Measurements from ENCODE around the gene CHST15.

Gene CHST15

GRCh38 chr10:124005091-124005490 lies 88.3 kb downstream of the CHST15 start:
- H3K36me3 ChIP-seq (ENCODE audit: control insufficient read depth, insufficient read depth, low read length) = 0 out of 2 replicates have a peak, but pooled peaks cover 2% of the 10 kb centered on the region
- no peaks in the 10 kb centered on the region for H3K27me3 ChIP-seq (ENCODE audit: control insufficient read depth, insufficient read depth, low read length)
- no CpG with 5 or more reads among the region's 10 CpGs for WGBS (ENCODE audit: insufficient coverage, insufficient read length)
- DNase-seq (ENCODE audit: low read depth, low spot score) = no peak
- H3K9me3 ChIP-seq (ENCODE audit: control insufficient read depth, insufficient read depth, low read length) = no peaks in the 10 kb centered on the region
- H3K4me3 ChIP-seq (ENCODE audit: low read length) = no peak overlapping the region; the same call in 1 of the 2 replicates
- H3K4me1 ChIP-seq (ENCODE audit: control insufficient read depth, insufficient read depth, low read length) = no peaks in the 10 kb centered on the region
- H3K27ac ChIP-seq (ENCODE audit: low read length) = no peak overlapping the region

- Histone ChIP-seq H3K9me3 (ENCODE audit: control insufficient read depth, insufficient read depth, low read length) (no peaks in the 10 kb centered on the region), H3K27me3 (ENCODE audit: control insufficient read depth, insufficient read depth, low read length) (no peaks in the 10 kb centered on the region), H3K27ac (ENCODE audit: low read length) (no peak overlapping the region), H3K36me3 (ENCODE audit: control insufficient read depth, insufficient read depth, low read length) (0 out of 2 replicates have a peak, but pooled peaks cover 2% of the 10 kb centered on the region), H3K4me1 (ENCODE audit: control insufficient read depth, insufficient read depth, low read length) (no peaks in the 10 kb centered on the region; the same call in 1 of the 2 replicates), H3K4me3 (ENCODE audit: low read length) (no peak overlapping the region)
- DNase-seq (ENCODE audit: low read depth, low spot score) = no peak
- WGBS (ENCODE audit: insufficient coverage, insufficient read length) = no CpG with 5 or more reads among the region's 2 CpGs
Measured at GRCh38 chr10:124004663-124005004, 88.8 kb downstream of the CHST15 start.

GRCh38 chr10:124003871-124004662 lies 89.3 kb downstream of the CHST15 start:
- no CpG with 5 or more reads among the region's 11 CpGs for WGBS (ENCODE audit: insufficient coverage, insufficient read length)
- Histone ChIP-seq H3K9me3 (ENCODE audit: control insufficient read depth, insufficient read depth, low read length) (no peaks in the 10 kb centered on the region), H3K27ac (ENCODE audit: low read length) (no peak overlapping the region), H3K36me3 (ENCODE audit: control insufficient read depth, insufficient read depth, low read length) (0 out of 2 replicates have a peak, but pooled peaks cover 2% of the 10 kb centered on the region), H3K4me1 (ENCODE audit: control insufficient read depth, insufficient read depth, low read length) (no peaks in the 10 kb centered on the region; the same call in 1 of the 2 replicates), H3K27me3 (ENCODE audit: control insufficient read depth, insufficient read depth, low read length) (no peaks in the 10 kb centered on the region), H3K4me3 (ENCODE audit: low read length) (no peak overlapping the region)
- DNase-seq (ENCODE audit: low read depth, low spot score) = no peak

DNA sequence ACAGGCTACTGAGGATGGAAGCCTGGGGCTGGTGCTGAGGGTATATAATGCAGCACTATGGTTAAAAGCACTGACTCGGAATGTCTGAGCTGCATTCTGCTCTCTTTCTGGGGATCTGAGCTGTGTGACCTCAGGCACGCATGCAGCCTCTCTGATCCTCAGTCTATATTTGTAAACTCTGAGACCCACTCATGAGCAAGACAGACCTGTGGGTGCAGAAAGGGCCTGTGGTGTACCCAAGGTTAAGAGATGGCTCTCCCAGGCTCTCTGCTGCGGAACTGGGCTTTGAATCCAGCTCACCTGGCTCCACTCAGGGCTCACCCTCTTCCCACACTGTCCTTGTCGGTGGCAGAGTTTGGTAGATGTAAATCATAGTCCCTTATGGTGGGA lies 89.9 kb downstream of the CHST15 start:
- no peak overlapping the region for H3K4me3 ChIP-seq (ENCODE audit: low read length)
- H3K36me3 ChIP-seq (ENCODE audit: control insufficient read depth, insufficient read depth, low read length) = 0 out of 2 replicates have a peak, but pooled peaks cover 2% of the 10 kb centered on the region
- H3K27me3 ChIP-seq (ENCODE audit: control insufficient read depth, insufficient read depth, low read length) = no peaks in the 10 kb centered on the region
- no peak overlapping the region for H3K27ac ChIP-seq (ENCODE audit: low read length)
- no CpG with 5 or more reads among the region's 4 CpGs for WGBS (ENCODE audit: insufficient coverage, insufficient read length)
- DNase-seq (ENCODE audit: low read depth, low spot score) = no peak
- H3K9me3 ChIP-seq (ENCODE audit: control insufficient read depth, insufficient read depth, low read length) = no peaks in the 10 kb centered on the region
- no peaks in the 10 kb centered on the region; the same call in 1 of the 2 replicates for H3K4me1 ChIP-seq (ENCODE audit: control insufficient read depth, insufficient read depth, low read length)

DNA sequence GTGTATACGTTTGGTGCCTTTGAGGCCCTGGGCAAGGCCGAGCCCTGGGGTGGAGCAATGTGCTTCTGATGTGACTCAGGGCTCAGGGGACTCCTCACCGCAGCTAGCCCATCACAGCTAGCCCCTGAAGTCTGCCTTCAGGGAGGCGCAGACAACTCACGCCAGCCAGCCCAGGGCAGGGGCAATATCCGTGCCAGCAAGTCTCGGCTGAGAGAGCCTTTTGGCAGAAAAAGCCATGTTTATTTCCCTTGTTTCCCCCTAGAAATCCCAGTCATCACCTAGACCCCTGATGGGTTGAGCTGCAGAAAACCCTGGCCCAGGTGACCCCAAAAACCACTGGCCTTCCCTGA lies 90.4 kb downstream of the CHST15 start:
- no CpG with 5 or more reads among the region's 7 CpGs for WGBS (ENCODE audit: insufficient coverage, insufficient read length)
- Histone ChIP-seq H3K4me1 (ENCODE audit: control insufficient read depth, insufficient read depth, low read length) (no peaks in the 10 kb centered on the region; the same call in 1 of the 2 replicates), H3K36me3 (ENCODE audit: control insufficient read depth, insufficient read depth, low read length) (no peaks in the 10 kb centered on the region), H3K4me3 (ENCODE audit: low read length) (no peak overlapping the region), H3K9me3 (ENCODE audit: control insufficient read depth, insufficient read depth, low read length) (no peaks in the 10 kb centered on the region), H3K27ac (ENCODE audit: low read length) (no peak overlapping the region), H3K27me3 (ENCODE audit: control insufficient read depth, insufficient read depth, low read length) (no peaks in the 10 kb centered on the region)
- no peak for DNase-seq (ENCODE audit: low read depth, low spot score)

GRCh38 chr10:124002391-124003069 lies 90.9 kb downstream of the CHST15 start:
- H3K36me3 ChIP-seq (ENCODE audit: control insufficient read depth, insufficient read depth, low read length) = no peaks in the 10 kb centered on the region
- no peaks in the 10 kb centered on the region for H3K27me3 ChIP-seq (ENCODE audit: control insufficient read depth, insufficient read depth, low read length)
- WGBS (ENCODE audit: insufficient coverage, insufficient read length) = no CpG with 5 or more reads among the region's 6 CpGs
- H3K4me1 ChIP-seq (ENCODE audit: control insufficient read depth, insufficient read depth, low read length) = no peaks in the 10 kb centered on the region; the same call in 1 of the 2 replicates
- no peak overlapping the region for H3K4me3 ChIP-seq (ENCODE audit: low read length)
- no peaks in the 10 kb centered on the region for H3K9me3 ChIP-seq (ENCODE audit: control insufficient read depth, insufficient read depth, low read length)
- no peak for DNase-seq (ENCODE audit: low read depth, low spot score)
- no peak overlapping the region for H3K27ac ChIP-seq (ENCODE audit: low read length)

- WGBS (ENCODE audit: insufficient coverage, insufficient read length) = no CpG with 5 or more reads among the region's 22 CpGs
- no peaks in the 10 kb centered on the region for H3K9me3 ChIP-seq (ENCODE audit: control insufficient read depth, insufficient read depth, low read length)
- DNase-seq (ENCODE audit: low read depth, low spot score) = no peak
- H3K36me3 ChIP-seq (ENCODE audit: control insufficient read depth, insufficient read depth, low read length) = no peaks in the 10 kb centered on the region
- no peak overlapping the region for H3K4me3 ChIP-seq (ENCODE audit: low read length)
- no peak overlapping the region for H3K27ac ChIP-seq (ENCODE audit: low read length)
- H3K4me1 ChIP-seq (ENCODE audit: control insufficient read depth, insufficient read depth, low read length) = no peaks in the 10 kb centered on the region; the same call in 1 of the 2 replicates
- no peaks in the 10 kb centered on the region for H3K27me3 ChIP-seq (ENCODE audit: control insufficient read depth, insufficient read depth, low read length)
Measured at GRCh38 chr10:124001391-124002148, 91.8 kb downstream of the CHST15 start.

DNA sequence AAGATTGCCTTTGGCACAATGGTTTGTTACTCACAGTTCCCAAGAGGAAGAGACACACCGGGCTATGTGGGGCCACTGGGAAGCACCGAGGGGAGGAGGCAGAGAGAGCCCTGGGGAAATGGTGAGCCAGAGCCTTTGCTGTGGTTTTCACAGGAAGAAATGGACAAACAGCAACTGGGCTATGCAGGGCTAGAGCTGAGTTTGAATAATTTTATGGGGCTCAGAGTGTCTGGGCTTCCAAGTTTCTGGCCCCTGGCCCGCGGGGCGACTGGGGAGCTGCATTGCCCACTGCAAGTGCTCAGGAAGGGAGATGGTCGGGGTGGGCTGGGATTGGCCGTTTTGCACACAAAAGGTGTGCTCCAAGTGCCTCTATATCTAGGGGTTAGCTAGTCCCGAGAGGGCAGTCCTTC lies 92.6 kb downstream of the CHST15 start:
- Histone ChIP-seq H3K4me1 (ENCODE audit: control insufficient read depth, insufficient read depth, low read length) (peaks cover 1% of the 10 kb centered on the region), H3K4me3 (ENCODE audit: low read length) (no peak overlapping the region), H3K36me3 (ENCODE audit: control insufficient read depth, insufficient read depth, low read length) (no peaks in the 10 kb centered on the region), H3K27me3 (ENCODE audit: control insufficient read depth, insufficient read depth, low read length) (no peaks in the 10 kb centered on the region), H3K9me3 (ENCODE audit: control insufficient read depth, insufficient read depth, low read length) (no peaks in the 10 kb centered on the region), H3K27ac (ENCODE audit: low read length) (no peak overlapping the region)
- WGBS (ENCODE audit: insufficient coverage, insufficient read length) = no CpG with 5 or more reads among the region's 8 CpGs
- DNase-seq (ENCODE audit: low read depth, low spot score) = no peak

DNA sequence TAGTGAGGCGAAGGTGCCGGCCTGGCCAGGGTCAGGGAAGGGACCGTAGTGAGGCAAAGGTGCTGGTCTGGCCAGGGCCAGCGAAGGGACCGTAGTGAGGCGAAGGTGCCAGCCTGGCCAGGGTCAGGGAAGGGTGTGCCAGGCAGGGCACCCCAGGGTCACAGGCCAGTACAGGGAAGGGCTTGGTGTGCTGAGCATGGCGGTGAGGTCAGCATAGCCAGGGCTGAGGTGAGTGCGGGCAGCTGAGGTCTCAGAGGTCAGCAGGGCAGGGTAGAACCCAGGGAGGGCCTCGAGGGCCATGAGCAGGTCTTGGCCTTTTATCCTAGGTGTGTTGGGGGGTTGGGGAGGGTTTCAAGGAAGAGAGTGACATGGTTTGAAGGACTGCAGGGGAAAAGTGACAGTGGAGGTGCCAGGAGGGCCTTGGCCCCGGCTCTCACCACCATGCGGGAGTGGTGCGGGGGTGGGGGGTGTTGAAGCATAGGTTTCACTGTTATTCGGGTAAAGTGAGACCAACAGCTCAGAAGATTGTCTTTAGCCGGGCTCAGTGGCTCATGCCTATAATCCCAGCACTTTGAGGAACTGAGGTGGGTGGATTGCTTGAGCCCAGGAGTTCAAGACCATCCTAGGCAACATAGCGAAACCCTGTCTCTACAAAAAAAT lies 93.3 kb downstream of the CHST15 start:
- H3K27me3 ChIP-seq (ENCODE audit: control insufficient read depth, insufficient read depth, low read length) = no peaks in the 10 kb centered on the region
- no peak overlapping the region for H3K4me3 ChIP-seq (ENCODE audit: low read length)
- no peaks in the 10 kb centered on the region for H3K36me3 ChIP-seq (ENCODE audit: control insufficient read depth, insufficient read depth, low read length)
- no peak for DNase-seq (ENCODE audit: low read depth, low spot score)
- no CpG with 5 or more reads among the region's 15 CpGs for WGBS (ENCODE audit: insufficient coverage, insufficient read length)
- H3K9me3 ChIP-seq (ENCODE audit: control insufficient read depth, insufficient read depth, low read length) = no peaks in the 10 kb centered on the region
- no peak overlapping the region for H3K27ac ChIP-seq (ENCODE audit: low read length)
- H3K4me1 ChIP-seq (ENCODE audit: control insufficient read depth, insufficient read depth, low read length) = peaks cover 1% of the 10 kb centered on the region

GRCh38 chr10:123999261-123999660 lies 94.1 kb downstream of the CHST15 start:
- no peaks in the 10 kb centered on the region for H3K9me3 ChIP-seq (ENCODE audit: control insufficient read depth, insufficient read depth, low read length)
- no peak overlapping the region for H3K4me3 ChIP-seq (ENCODE audit: low read length)
- peaks cover 1% of the 10 kb centered on the region for H3K4me1 ChIP-seq (ENCODE audit: control insufficient read depth, insufficient read depth, low read length)
- no peak overlapping the region for H3K27ac ChIP-seq (ENCODE audit: low read length)
- no peak for DNase-seq (ENCODE audit: low read depth, low spot score)
- no CpG with 5 or more reads among the region's 5 CpGs for WGBS (ENCODE audit: insufficient coverage, insufficient read length)
- H3K27me3 ChIP-seq (ENCODE audit: control insufficient read depth, insufficient read depth, low read length) = no peaks in the 10 kb centered on the region; the same call in 1 of the 2 replicates
- H3K36me3 ChIP-seq (ENCODE audit: control insufficient read depth, insufficient read depth, low read length) = no peaks in the 10 kb centered on the region

Measured in iPS DF 6.9 (cell line).